Stomach smooth muscle (tissue), 2 donors: ENCODE measurements around the gene ARHGAP26.

Experiments
- H3K27ac ChIP-seq: one replicate; pipeline ENCODE4 v1.7.0; 2013; ENCODE audit warnings: mild to moderate bottlenecking, low read length, inconsistent platforms
- H3K27me3 ChIP-seq, 2 donors: one replicate each; pipeline ENCODE4 v1.7.0; 2013; ENCODE audit warnings: low read length in 2 of 2; ENCODE audit not compliant: insufficient read depth in 2 of 2, control insufficient read depth in 1 of 2
- H3K36me3 ChIP-seq, 2 donors: one replicate each; pipeline ENCODE4 v1.7.0; 2013; ENCODE audit warnings: low read length in 2 of 2; ENCODE audit not compliant: control insufficient read depth in 2 of 2, insufficient read depth in 2 of 2
- H3K4me1 ChIP-seq: one replicate; pipeline ENCODE4 v1.7.0; 2013; ENCODE audit warnings: low read length; ENCODE audit not compliant: control insufficient read depth, insufficient read depth
- H3K4me3 ChIP-seq, 2 donors: one replicate each; pipeline ENCODE4 v1.7.0; 2013; ENCODE audit warnings: low read length in 2 of 2
- H3K9ac ChIP-seq, 2 donors: one replicate each; pipeline ENCODE4 v1.7.0; 2013; ENCODE audit warnings: low read length in 2 of 2, mild to moderate bottlenecking in 1 of 2
- H3K9me3 ChIP-seq, 2 donors: one replicate each; pipeline ENCODE4 v1.7.0; 2013; ENCODE audit warnings: low read length in 2 of 2; ENCODE audit not compliant: control insufficient read depth in 2 of 2
- donor health status: healthy.
- donor health status: Pancreatic carcinoma.

Gene ARHGAP26

GRCh38 chr5:143161885-143162540 lies 391.8 kb downstream of the ARHGAP26 start:
- Histone ChIP-seq H3K27me3 (no peaks in the 10 kb centered on the region), H3K27ac (no peak overlapping the region), H3K9ac (no peak overlapping the region), H3K4me3 (no peak overlapping the region), H3K4me1 (peaks cover under 1% of the 10 kb centered on the region), H3K36me3 (no peaks in the 10 kb centered on the region), H3K9me3 (no peaks in the 10 kb centered on the region)

GRCh38 chr5:143162810-143163209 lies 392.6 kb downstream of the ARHGAP26 start:
- no peaks in the 10 kb centered on the region for H3K9me3 ChIP-seq
- no peak overlapping the region for H3K27ac ChIP-seq
- no peaks in the 10 kb centered on the region for H3K36me3 ChIP-seq
- no peaks in the 10 kb centered on the region for H3K27me3 ChIP-seq
- no peaks in the 10 kb centered on the region for H3K4me1 ChIP-seq
- H3K9ac ChIP-seq: no peak overlapping the region
- H3K4me3 ChIP-seq: no peak overlapping the region

- Histone ChIP-seq H3K27me3 (no peaks in the 10 kb centered on the region), H3K27ac (no peak overlapping the region), H3K9ac (no peak overlapping the region), H3K9me3 (no peaks in the 10 kb centered on the region), H3K4me1 (peaks cover 6% of the 10 kb centered on the region), H3K4me3 (no peak overlapping the region), H3K36me3 (no peaks in the 10 kb centered on the region)
These were observed 394.4 kb downstream of the ARHGAP26 start for GRCh38 chr5:143164557-143164956.

- Histone ChIP-seq H3K36me3 (no peaks in the 10 kb centered on the region), H3K4me1 (peaks cover 6% of the 10 kb centered on the region), H3K27ac (no peak overlapping the region), H3K27me3 (no peaks in the 10 kb centered on the region), H3K9me3 (no peaks in the 10 kb centered on the region), H3K4me3 (no peak overlapping the region), H3K9ac (no peak overlapping the region)
These were observed 395.1 kb downstream of the ARHGAP26 start for GRCh38 chr5:143165049-143165880.

GRCh38 chr5:143166090-143166489 lies 395.9 kb downstream of the ARHGAP26 start:
- Histone ChIP-seq H3K36me3 (no peaks in the 10 kb centered on the region), H3K27me3 (no peaks in the 10 kb centered on the region), H3K4me1 (peaks cover 6% of the 10 kb centered on the region), H3K27ac (no peak overlapping the region), H3K9ac (no peak overlapping the region), H3K4me3 (no peak overlapping the region), H3K9me3 (no peaks in the 10 kb centered on the region)

GRCh38 chr5:143166661-143167420 lies 396.7 kb downstream of the ARHGAP26 start:
- Histone ChIP-seq H3K27ac (no peak overlapping the region), H3K4me1 (peaks cover 6% of the 10 kb centered on the region), H3K4me3 (no peak overlapping the region), H3K36me3 (no peaks in the 10 kb centered on the region), H3K9ac (no peak overlapping the region), H3K9me3 (no peaks in the 10 kb centered on the region), H3K27me3 (no peaks in the 10 kb centered on the region)

- Histone ChIP-seq H3K27me3 (no peaks in the 10 kb centered on the region), H3K9me3 (no peaks in the 10 kb centered on the region), H3K27ac (no peak overlapping the region), H3K4me1 (peaks cover 6% of the 10 kb centered on the region), H3K36me3 (no peaks in the 10 kb centered on the region), H3K9ac (no peak overlapping the region), H3K4me3 (no peak overlapping the region)
These were observed 398.1 kb downstream of the ARHGAP26 start for GRCh38 chr5:143168171-143168741.

- Histone ChIP-seq H3K27ac (no peak overlapping the region), H3K9ac (no peak overlapping the region), H3K9me3 (no peaks in the 10 kb centered on the region), H3K4me3 (no peak overlapping the region), H3K27me3 (no peaks in the 10 kb centered on the region), H3K4me1 (peaks cover 6% of the 10 kb centered on the region), H3K36me3 (no peaks in the 10 kb centered on the region)
These were observed 399.0 kb downstream of the ARHGAP26 start for GRCh38 chr5:143168921-143169810.

- Histone ChIP-seq H3K4me3 (no peak overlapping the region), H3K4me1 (peaks cover 6% of the 10 kb centered on the region), H3K9me3 (no peaks in the 10 kb centered on the region), H3K9ac (no peak overlapping the region), H3K36me3 (no peaks in the 10 kb centered on the region), H3K27ac (no peak overlapping the region), H3K27me3 (no peaks in the 10 kb centered on the region)
These were observed 399.9 kb downstream of the ARHGAP26 start for GRCh38 chr5:143170104-143170503.

- H3K27me3 ChIP-seq: no peaks in the 10 kb centered on the region
- no peak overlapping the region for H3K4me3 ChIP-seq
- no peaks in the 10 kb centered on the region for H3K36me3 ChIP-seq
- H3K4me1 ChIP-seq: peaks cover 6% of the 10 kb centered on the region
- no peak overlapping the region for H3K9ac ChIP-seq
- no peak overlapping the region for H3K27ac ChIP-seq
- no peaks in the 10 kb centered on the region for H3K9me3 ChIP-seq
These were observed 400.8 kb downstream of the ARHGAP26 start for GRCh38 chr5:143170977-143171376.
